Spleen (tissue), 7 donors: Measurements from ENCODE around the gene FRMD4B.

Experiments used
- POLR2A ChIP-seq, 3 donors: fragments of 450-650 bp; IDR thresholded peaks; one replicate each; pipeline ENCODE4 v1.5.1; 2017; ENCODE audit warnings: antibody characterized with exemption in 3 of 3, mild to moderate bottlenecking in 1 of 3
- TF ChIP-seq, protein P1 (sequence below), 11 experiments: fragments of 200-600 bp in 7 of 11; fragments of 450-650 bp in 4 of 11; sonication (generic) in 4 of 11; IDR thresholded peaks in 8 of 11; conservative IDR thresholded peaks in 3 of 11; 1 replicate in 7 of 11; 2 replicates in 4 of 11; pipeline versions ENCODE4 v1.4.0 to v1.8.0; 2016 to 2021; ENCODE audit warnings: antibody characterized with exemption in 11 of 11, inconsistent platforms in 4 of 11, mild to moderate bottlenecking in 1 of 11
- donor health status: DM: no; HTN: no; CAD: no; lungs with moderate emphysema.
- donor health status: DM: no; HTN: no; CAD: no.
- donor health status: DM: no; HTN: no; CAD: no.

DNA sequence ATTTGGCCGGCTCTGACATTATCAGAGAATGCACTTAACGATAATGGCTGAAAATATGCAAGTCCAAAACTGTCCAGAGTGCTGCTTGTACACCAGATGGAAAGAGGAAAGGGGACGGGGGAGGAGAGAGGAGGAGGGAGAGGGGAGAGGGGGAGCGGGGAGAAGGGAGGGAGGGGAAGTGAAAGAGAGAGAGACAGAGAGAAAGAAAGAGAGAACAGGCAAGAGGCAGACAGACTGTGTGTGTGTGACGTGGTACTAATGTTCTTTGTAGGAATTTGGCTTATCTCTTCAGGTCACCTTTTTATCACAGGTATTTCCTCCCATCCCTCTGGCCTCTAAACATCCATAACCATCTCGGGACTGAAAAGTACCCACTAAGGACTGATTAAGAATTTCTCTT, 188.4 kb downstream of the FRMD4B start:
- TF ChIP-seq, protein P1, sequence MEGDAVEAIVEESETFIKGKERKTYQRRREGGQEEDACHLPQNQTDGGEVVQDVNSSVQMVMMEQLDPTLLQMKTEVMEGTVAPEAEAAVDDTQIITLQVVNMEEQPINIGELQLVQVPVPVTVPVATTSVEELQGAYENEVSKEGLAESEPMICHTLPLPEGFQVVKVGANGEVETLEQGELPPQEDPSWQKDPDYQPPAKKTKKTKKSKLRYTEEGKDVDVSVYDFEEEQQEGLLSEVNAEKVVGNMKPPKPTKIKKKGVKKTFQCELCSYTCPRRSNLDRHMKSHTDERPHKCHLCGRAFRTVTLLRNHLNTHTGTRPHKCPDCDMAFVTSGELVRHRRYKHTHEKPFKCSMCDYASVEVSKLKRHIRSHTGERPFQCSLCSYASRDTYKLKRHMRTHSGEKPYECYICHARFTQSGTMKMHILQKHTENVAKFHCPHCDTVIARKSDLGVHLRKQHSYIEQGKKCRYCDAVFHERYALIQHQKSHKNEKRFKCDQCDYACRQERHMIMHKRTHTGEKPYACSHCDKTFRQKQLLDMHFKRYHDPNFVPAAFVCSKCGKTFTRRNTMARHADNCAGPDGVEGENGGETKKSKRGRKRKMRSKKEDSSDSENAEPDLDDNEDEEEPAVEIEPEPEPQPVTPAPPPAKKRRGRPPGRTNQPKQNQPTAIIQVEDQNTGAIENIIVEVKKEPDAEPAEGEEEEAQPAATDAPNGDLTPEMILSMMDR (IDR thresholded peaks at IDR 0.05 in 8 of 11, conservative IDR thresholded peaks at IDR 0.05 in 3 of 11): no peak
- no peak for TF ChIP-seq POLR2A (IDR thresholded peaks at IDR 0.05)
